GM23248 (cell line): ENCODE data around the gene ANKRD27.

Source experiments
- EZH2 ChIP-seq: fragments of 200-600 bp; sonication (generic); IDR thresholded peaks from 2 replicates; pipeline ENCODE4 v1.6.1; 2018; ENCODE audit warnings: antibody characterized with exemption, mild to moderate bottlenecking; ENCODE audit not compliant: insufficient read depth, poor library complexity, severe bottlenecking
- EZH2phosphoT487 ChIP-seq: fragments of 200-600 bp; sonication (generic); IDR thresholded peaks from 2 replicates; pipeline ENCODE4 v1.6.1; 2018; ENCODE audit warnings: antibody characterized with exemption, moderate library complexity, mild to moderate bottlenecking, low read depth; ENCODE audit not compliant: insufficient read depth

GRCh38 chr19:32605544-32605943 lies 69.4 kb downstream of the ANKRD27 start:
- TF ChIP-seq EZH2 (no peak), EZH2phosphoT487 (no peak)
